GM06990 (cell line): Measurements from ENCODE around the gene ARL5C.

Experiments
- DNase-seq: peaks from one replicate; pipeline ENCODE4 v3.0.0-alpha.2; 2011; ENCODE audit not compliant: insufficient read length; ENCODE audit errors: extremely low read depth
- H3K27me3 ChIP-seq: replicated peaks from 2 replicates; pipeline ENCODE4 v1.6.0; 2011; ENCODE audit warnings: low read length; ENCODE audit not compliant: control insufficient read depth, insufficient read depth
- H3K36me3 ChIP-seq: 2 replicates; pipeline ENCODE4 v1.5.1; 2011; ENCODE audit warnings: low read length; ENCODE audit not compliant: control insufficient read depth, insufficient read depth
- H3K4me3 ChIP-seq: replicated peaks from 2 replicates; pipeline ENCODE4 v1.5.1; 2011; ENCODE audit warnings: low read depth, mild to moderate bottlenecking, control low read depth, low read length
- CTCF ChIP-seq: IDR thresholded peaks from 2 replicates; pipeline ENCODE4 v1.5.1; 2011; ENCODE audit warnings: low read length, control low read depth, mild to moderate bottlenecking, inconsistent platforms; ENCODE audit not compliant: insufficient read depth, poor library complexity, severe bottlenecking

ARL5C gene

GRCh38 chr17:39108461-39109375 lies 57.2 kb downstream of the ARL5C start:
- Histone ChIP-seq H3K4me3 (no peak overlapping the region), H3K27me3 (peaks cover 1% of the 10 kb centered on the region; the same call in 1 of the 2 replicates), H3K36me3 (no peaks in the 10 kb centered on the region)
- no peak for TF ChIP-seq CTCF
- DNase-seq: no peak

GRCh38 chr17:39107973-39108372 lies 58.0 kb downstream of the ARL5C start:
- no peak for TF ChIP-seq CTCF
- Histone ChIP-seq H3K4me3 (no peak overlapping the region), H3K27me3 (peaks cover 1% of the 10 kb centered on the region; the same call in 1 of the 2 replicates), H3K36me3 (no peaks in the 10 kb centered on the region)
- DNase-seq: no peak

- peaks cover 1% of the 10 kb centered on the region; the same call in 1 of the 2 replicates for H3K27me3 ChIP-seq
- no peak for DNase-seq
- TF ChIP-seq CTCF: no peak
- H3K36me3 ChIP-seq: no peaks in the 10 kb centered on the region
- no peak overlapping the region for H3K4me3 ChIP-seq
These were observed 58.8 kb downstream of the ARL5C start for GRCh38 chr17:39107155-39107554.
